HFFc6 (cell line): ENCODE results near the gene RBMS2. TPM values are rescaled to one million over a fixed set of nuclear protein-coding genes. Genes with fewer than 3 reads are reported as not detected.

Experiments used
- DNase-seq: peaks from one replicate; pipeline ENCODE4 v3.0.0-alpha.2; 2018
- H3K27ac Mint-ChIP-seq: 2 replicates; pipeline ENCODE4 v1.8.0; 2020; ENCODE audit warnings: mild to moderate bottlenecking, mixed read lengths
- H3K27me3 Mint-ChIP-seq: 2 replicates; pipeline ENCODE4 v1.8.0; 2021; ENCODE audit warnings: mild to moderate bottlenecking, moderate library complexity, mixed read lengths; ENCODE audit not compliant: insufficient read depth
- H3K36me3 Mint-ChIP-seq: 2 replicates; pipeline ENCODE4 v1.8.0; 2021; ENCODE audit warnings: low read depth, mixed read lengths
- H3K4me1 Mint-ChIP-seq: 2 replicates; pipeline ENCODE4 v1.8.0; 2020; ENCODE audit warnings: low read depth, mixed read lengths
- H3K4me3 Mint-ChIP-seq: 2 replicates; pipeline ENCODE4 v1.8.0; 2020; ENCODE audit warnings: mild to moderate bottlenecking, moderate library complexity, mixed read lengths
- H3K9me3 Mint-ChIP-seq: 2 replicates; pipeline ENCODE4 v1.8.0; 2020; ENCODE audit warnings: mild to moderate bottlenecking, mixed read lengths
- total RNA-seq, 6 experiments: library from RNA; stranded (reverse); fragmentation: NEBNext Ultra II Directional; extraction: Animal tissue kit (Norgen Biotek cat#: 25700); gene quantifications; 2 replicates in 1 of 6; 3 replicates in 5 of 6; pipeline ENCODE4 v1.2.3, GENCODE V29; 2021
- TF ChIP-seq, protein P1 (sequence below): fragments of 200-600 bp; sonication (generic); IDR thresholded peaks from 2 replicates; pipeline ENCODE4 v1.5.0; 2021; ENCODE audit warnings: antibody characterized with exemption, mild to moderate bottlenecking

Gene RBMS2
- total RNA-seq, 6 experiments from 2014 or later = 77.0 to 83.2 (median 81.7) TPM

DNA sequence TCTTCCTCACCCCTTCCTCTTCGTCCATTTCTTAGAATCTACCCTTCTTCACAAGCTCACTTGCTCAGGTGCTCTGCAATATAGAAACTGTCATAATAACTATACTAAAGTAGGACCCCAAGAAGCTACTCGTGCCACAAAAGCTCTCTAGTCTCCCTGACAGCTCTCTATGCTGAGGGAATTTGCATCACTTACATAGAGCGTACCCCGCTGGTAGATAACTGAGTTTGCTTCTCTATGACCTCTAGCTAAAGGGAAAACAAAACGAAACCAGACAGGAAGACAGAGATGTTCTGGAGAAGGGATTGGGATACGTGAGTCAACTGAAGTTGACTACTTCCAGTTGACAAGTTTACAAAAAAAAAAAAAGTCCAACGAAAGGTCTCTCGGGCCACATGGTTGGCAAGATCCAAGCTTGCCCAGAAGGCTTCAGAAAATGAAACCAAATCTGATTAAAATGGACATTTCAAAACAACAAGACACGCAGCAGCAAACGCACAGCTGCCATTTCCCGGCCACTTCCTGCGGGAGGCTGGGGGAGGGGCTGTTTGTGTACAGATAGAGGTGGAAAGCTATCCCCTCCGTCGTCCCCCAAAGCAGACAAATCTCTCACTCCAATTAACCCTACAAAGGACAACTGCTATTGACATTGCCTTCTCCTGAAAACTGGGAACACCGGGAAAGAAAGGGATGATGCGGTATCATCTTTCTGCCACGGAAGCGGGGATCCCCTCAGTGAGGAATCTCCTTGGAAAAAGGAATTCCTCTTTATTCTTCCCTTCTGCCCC lies 107.2 kb downstream of the RBMS2 start:
- H3K36me3 Mint-ChIP-seq = peaks cover 14% of the 10 kb centered on the region; the same call in 1 of the 2 replicates
- H3K27me3 Mint-ChIP-seq = no peaks in the 10 kb centered on the region; the same call in 1 of the 2 replicates
- TF ChIP-seq, protein P1, sequence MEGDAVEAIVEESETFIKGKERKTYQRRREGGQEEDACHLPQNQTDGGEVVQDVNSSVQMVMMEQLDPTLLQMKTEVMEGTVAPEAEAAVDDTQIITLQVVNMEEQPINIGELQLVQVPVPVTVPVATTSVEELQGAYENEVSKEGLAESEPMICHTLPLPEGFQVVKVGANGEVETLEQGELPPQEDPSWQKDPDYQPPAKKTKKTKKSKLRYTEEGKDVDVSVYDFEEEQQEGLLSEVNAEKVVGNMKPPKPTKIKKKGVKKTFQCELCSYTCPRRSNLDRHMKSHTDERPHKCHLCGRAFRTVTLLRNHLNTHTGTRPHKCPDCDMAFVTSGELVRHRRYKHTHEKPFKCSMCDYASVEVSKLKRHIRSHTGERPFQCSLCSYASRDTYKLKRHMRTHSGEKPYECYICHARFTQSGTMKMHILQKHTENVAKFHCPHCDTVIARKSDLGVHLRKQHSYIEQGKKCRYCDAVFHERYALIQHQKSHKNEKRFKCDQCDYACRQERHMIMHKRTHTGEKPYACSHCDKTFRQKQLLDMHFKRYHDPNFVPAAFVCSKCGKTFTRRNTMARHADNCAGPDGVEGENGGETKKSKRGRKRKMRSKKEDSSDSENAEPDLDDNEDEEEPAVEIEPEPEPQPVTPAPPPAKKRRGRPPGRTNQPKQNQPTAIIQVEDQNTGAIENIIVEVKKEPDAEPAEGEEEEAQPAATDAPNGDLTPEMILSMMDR = no peak
- H3K4me3 Mint-ChIP-seq = peak overlapping the region; percentile 92
- DNase-seq = peak; percentile 56
- peak overlapping the region; percentile 86 for H3K27ac Mint-ChIP-seq
- peaks cover 70% of the 10 kb centered on the region for H3K4me1 Mint-ChIP-seq
- no peaks in the 10 kb centered on the region for H3K9me3 Mint-ChIP-seq

DNA sequence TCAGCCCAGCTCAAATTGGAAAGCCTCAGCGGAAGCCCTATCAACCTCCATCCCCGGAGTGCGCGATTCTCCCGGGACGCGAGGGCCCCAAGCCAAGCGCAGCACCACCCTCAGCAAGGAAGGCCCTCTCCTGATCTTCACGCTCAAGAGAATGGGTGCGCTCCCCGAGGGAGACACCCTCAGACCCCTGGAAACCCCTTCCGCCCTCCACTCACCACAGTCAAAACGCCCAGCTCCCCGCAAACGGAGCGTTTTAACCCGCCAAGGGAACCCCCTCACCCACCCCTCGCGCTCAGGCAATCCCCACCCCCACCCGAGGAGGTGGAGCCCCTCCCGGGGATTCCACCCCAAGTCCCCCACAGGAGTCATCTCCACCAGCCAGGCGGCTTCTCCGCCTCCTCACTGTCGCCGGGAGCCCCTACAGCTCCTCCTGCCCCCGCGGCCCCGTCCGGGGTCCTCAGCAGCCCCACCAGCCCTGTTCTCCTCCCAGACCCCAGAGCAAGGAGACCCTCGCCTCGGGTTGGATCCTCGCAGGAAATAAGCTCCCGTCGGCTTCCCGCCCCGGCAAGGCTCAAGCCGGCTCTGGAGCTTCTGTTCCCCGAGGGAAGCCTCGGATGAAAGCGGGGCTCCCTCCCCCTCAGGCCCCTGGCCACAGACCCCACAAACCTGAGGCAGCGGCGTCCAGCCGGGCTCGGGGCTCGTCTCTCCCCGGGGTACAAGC lies 108.0 kb downstream of the RBMS2 start:
- H3K27me3 Mint-ChIP-seq = no peaks in the 10 kb centered on the region; the same call in 1 of the 2 replicates
- peak overlapping the region; percentile 86 for H3K27ac Mint-ChIP-seq
- no peak for DNase-seq
- peak overlapping the region; percentile 92 for H3K4me3 Mint-ChIP-seq
- H3K9me3 Mint-ChIP-seq = no peaks in the 10 kb centered on the region
- peaks cover 69% of the 10 kb centered on the region for H3K4me1 Mint-ChIP-seq
- TF ChIP-seq, protein P1 = no peak
- peaks cover 14% of the 10 kb centered on the region; the same call in 1 of the 2 replicates for H3K36me3 Mint-ChIP-seq

DNA sequence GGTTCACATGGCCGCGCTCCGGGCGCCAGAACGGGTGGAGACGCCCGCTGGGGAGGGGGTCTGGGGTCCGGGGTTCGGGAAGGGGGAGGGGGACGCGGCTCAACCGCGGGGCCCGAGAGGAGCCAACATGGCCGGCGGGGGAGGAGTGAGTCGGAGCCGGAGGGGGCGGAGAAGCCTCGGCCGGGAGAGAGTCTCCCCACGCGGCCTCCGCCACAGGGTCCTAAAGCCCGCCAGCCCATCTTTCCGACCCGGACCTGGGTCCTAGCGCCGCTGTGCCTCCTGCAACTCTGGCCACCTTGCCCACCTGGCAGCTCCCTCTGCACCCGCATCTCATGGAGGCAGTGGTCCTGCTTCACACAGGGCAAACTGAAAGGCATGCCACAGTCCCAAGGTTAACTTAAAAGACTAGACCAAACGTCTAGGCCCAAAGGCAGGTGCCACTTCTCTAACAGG lies 108.6 kb downstream of the RBMS2 start, which contains the start of gene BAZ2A:
Gene BAZ2A (minus strand): TSS at position 147 of the 453 bp plus-strand sequence. CDS start 12,796 bp downstream, outside the sequence.
- peak; percentile 65 for DNase-seq
- Mint-ChIP-seq H3K27me3 (no peaks in the 10 kb centered on the region; the same call in 1 of the 2 replicates), H3K4me3 (peak within 1 kb of the TSS; percentile 92), H3K27ac (peak within 1 kb of the TSS; percentile 86), H3K36me3 (peaks cover 14% of the 10 kb centered on the region; the same call in 1 of the 2 replicates), H3K4me1 (peaks cover 69% of the 10 kb centered on the region), H3K9me3 (no peaks in the 10 kb centered on the region)
- TF ChIP-seq, protein P1 = no peak

DNA sequence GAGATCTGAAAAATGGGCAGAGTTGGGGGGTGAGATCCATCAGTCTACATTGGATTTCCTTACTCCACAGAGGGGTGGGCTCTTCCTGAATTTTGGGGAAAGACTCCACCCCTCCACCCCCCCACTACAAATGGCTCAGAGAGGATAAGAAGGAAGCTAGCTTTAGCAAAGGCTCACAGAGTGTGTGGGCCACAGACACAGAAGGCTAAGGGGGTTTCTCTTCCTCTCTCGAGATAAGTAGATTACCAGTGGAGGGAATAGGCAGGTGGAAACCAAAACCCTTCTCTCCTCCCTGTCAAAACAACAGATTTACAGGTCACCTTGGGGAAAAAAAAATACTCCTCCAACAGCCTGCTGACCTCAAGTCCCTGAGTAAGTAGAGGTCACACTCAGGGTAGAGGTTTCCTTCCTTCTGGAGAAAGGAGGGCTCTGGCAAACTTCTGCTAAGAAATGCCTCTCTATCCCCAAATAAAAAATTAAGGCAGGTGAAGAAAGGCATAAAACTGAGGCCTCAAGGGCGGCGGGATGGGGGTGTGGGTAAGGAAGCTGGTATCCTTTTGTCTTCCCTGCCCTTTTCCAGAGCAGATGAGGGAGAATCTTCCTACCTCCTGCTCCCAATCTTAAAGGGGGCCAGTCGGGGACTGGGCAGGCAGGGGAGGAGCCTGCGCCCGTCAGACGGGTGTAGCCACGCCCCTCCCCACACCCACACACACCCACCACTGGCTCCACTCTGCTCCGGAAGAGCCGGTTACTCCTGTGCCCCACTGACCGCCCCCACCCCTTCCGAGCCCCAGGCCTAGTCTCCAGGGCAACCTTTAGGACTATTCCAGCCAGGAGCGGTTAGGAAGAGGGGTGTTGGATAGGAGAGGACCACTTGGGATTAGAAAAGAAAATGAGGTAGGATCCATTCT lies 110.4 kb downstream of the RBMS2 start:
- peaks cover 68% of the 10 kb centered on the region for H3K4me1 Mint-ChIP-seq
- TF ChIP-seq, protein P1 = no peak
- H3K4me3 Mint-ChIP-seq = peak overlapping the region; percentile 97
- peak overlapping the region; percentile 86 for H3K27ac Mint-ChIP-seq
- DNase-seq = no peak
- peaks cover 2% of the 10 kb centered on the region for H3K27me3 Mint-ChIP-seq
- H3K36me3 Mint-ChIP-seq = peaks cover 10% of the 10 kb centered on the region; the same call in 1 of the 2 replicates
- H3K9me3 Mint-ChIP-seq = no peaks in the 10 kb centered on the region
